Heart left ventricle (tissue), 13 donors: ENCODE measurements around the gene FILIP1.

ENCODE experiments used
- POLR2A ChIP-seq, 2 donors: fragments of 450-650 bp; IDR thresholded peaks; one replicate each; pipeline ENCODE4 v1.6.1; 2017; ENCODE audit warnings: antibody characterized with exemption in 2 of 2, mild to moderate bottlenecking in 2 of 2, moderate library complexity in 2 of 2
- TF ChIP-seq, protein P1 (sequence below), 12 donors: fragments of 200-600 bp; sonication (generic) in 4 of 12; IDR thresholded peaks; one replicate each; pipeline versions ENCODE4 v1.5.0 to v1.8.0; 2018 to 2022; ENCODE audit warnings: antibody characterized with exemption in 12 of 12, mild to moderate bottlenecking in 5 of 12
- donor health status: ischemic (EF 13 %, LVEDD 7.1; RV severe dilation, severe dysfunction).
- donor health status: DM: no; HTN: yes; CAD: no.
- donor health status: DM: no; HTN: no; CAD: no.
- donor health status: ischemic (EF 25% LVEDD 6.9; RV normal size, moderate dysfunction).
- donor health status: ischemic (EF 25% LVEDD 5.7; RV mildly dilated, moderate dysfunction).
- donor health status: ischemic (EF 35%, LVEDD 5.7; RV mildly dilated, moderate dysfunction).
- donor health status: nonischemic (EF 11% LVEDD 7.7; RV severe dilation, severe dysfunction).
- donor health status: DM: yes; HTN: yes; CAD: no.
- donor health status: PGD.
- donor health status: ischemic (EF 29% LVEDD 5.4; RV normal size, mild dysfunction).
- donor health status: nonischemic (EF 23%, LVEDD 6.1; RV moderate dilation, normal function).

DNA sequence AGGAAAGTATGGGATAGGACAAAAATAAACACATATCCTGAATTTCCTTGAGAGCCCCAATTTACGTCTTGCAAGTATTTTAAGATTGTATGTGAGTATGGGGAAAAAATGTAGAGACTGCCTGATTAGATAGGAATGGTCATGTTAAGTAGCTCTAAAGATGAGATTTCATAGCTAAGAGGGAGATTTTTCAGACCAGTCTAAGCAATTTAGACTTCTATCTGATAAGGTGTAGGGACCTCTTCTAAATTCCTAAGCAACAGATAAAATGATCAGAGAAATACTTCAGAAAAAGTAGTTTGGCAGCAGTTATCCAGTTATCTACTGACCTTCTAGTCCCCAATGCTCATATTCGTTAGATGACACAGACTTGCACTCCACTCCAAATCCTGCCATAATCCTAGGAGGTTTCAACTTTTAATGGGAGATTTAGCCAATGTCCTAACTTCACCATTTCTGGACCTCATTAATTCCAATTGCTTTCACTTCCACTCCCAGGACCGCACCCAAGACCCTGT, 90.0 kb downstream of the FILIP1 start:
- TF ChIP-seq, protein P1, sequence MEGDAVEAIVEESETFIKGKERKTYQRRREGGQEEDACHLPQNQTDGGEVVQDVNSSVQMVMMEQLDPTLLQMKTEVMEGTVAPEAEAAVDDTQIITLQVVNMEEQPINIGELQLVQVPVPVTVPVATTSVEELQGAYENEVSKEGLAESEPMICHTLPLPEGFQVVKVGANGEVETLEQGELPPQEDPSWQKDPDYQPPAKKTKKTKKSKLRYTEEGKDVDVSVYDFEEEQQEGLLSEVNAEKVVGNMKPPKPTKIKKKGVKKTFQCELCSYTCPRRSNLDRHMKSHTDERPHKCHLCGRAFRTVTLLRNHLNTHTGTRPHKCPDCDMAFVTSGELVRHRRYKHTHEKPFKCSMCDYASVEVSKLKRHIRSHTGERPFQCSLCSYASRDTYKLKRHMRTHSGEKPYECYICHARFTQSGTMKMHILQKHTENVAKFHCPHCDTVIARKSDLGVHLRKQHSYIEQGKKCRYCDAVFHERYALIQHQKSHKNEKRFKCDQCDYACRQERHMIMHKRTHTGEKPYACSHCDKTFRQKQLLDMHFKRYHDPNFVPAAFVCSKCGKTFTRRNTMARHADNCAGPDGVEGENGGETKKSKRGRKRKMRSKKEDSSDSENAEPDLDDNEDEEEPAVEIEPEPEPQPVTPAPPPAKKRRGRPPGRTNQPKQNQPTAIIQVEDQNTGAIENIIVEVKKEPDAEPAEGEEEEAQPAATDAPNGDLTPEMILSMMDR (IDR thresholded peaks at IDR 0.05) = no peak
- TF ChIP-seq POLR2A (IDR thresholded peaks at IDR 0.05) = no peak
